ENCODE measurements around the gene PDZD2. TPM values are rescaled to one million over a fixed set of nuclear protein-coding genes. Genes with fewer than 3 reads are reported as not detected.
A peak's percentile ranks its signal among the peaks of the same experiment; 100 is the strongest.

The PDZD2 gene
- total RNA-seq, 4 donors from 2014 or later, result 10.2 to 15.0 (median 12.2) TPM

DNA sequence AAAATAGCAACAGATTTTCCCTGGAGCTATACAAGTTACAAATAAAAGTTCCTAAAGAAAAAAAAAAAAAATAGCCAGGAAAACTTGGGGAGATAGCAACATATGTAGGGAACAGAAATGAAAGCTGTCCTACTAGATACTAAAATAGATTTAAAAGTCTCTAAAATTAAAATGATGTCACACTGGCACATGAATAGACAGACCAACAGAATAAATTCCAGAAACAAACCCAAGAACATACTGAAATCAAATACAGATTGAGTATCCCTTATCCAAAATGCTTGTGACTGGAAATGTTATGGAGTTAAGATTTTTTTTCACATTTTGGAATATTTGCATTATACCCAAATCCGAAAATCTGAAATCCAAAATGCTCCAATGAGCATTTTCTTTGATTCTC is 511.4 kb downstream of the PDZD2 start:
- H3K4me3 ChIP-seq, result no peak overlapping the region
- H3K9me3 ChIP-seq, result no peaks in the 10 kb centered on the region
- H3K36me3 ChIP-seq, result no peaks in the 10 kb centered on the region
- DNase-seq (ENCODE audit: extremely low spot score), result no peak
- H3K4me1 ChIP-seq, result peaks cover 66 to 99% (median 93%) of the 10 kb centered on the region in 4 donors
- intact Hi-C loops (cut with DNase I), result no loop called here
- WGBS, result 79% methylated on average over 1 of the region's 1 CpG
- TF ChIP-seq POLR2AphosphoS5 (IDR thresholded peaks at IDR 0.05) (no peak), CTCF (IDR thresholded peaks at IDR 0.05) (no peak), POLR2A (IDR thresholded peaks at IDR 0.05; ENCODE audit: low read depth) (no peak), EP300 (IDR thresholded peaks at IDR 0.05) (no peak)
- no peaks in the 10 kb centered on the region for H3K27me3 ChIP-seq
- H3K27ac ChIP-seq (replicated peaks in 1 of 4), result no peak overlapping the region

DNA sequence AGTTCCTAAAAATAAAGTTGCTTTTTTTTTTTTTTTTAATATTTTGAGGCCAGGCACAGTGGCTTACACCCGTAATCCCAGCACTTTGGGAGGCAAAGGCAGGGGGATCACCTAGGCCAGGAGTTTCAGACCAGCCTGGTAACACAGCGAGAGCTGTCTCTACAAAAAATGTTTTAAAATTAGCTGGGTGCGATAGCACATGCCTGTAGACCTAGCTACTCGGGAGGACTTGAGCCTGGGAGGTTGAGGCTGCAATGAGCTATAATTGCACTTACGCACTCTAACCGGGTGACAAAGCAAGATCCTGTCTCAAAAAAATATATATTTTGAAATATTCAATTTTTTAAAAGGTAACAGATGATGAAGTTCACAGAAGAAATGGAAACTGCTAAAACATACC is 512.3 kb downstream of the PDZD2 start:
- Histone ChIP-seq H3K27ac (replicated peaks in 1 of 4) (no peak overlapping the region), H3K27me3 (no peaks in the 10 kb centered on the region), H3K4me3 (no peak overlapping the region), H3K4me1 (peaks cover 57 to 96% (median 88%) of the 10 kb centered on the region in 4 donors), H3K9me3 (no peaks in the 10 kb centered on the region), H3K36me3 (no peaks in the 10 kb centered on the region)
- no peak for DNase-seq (ENCODE audit: extremely low spot score)
- intact Hi-C loops (cut with DNase I), result no loop called here
- WGBS, result 87% methylated on average over 6 of the region's 6 CpGs
- no peak for TF ChIP-seq CTCF (IDR thresholded peaks at IDR 0.05)
- no peak for TF ChIP-seq POLR2AphosphoS5 (IDR thresholded peaks at IDR 0.05)
- no peak for TF ChIP-seq EP300 (IDR thresholded peaks at IDR 0.05)
- no peak for TF ChIP-seq POLR2A (IDR thresholded peaks at IDR 0.05; ENCODE audit: low read depth)

- H3K9me3 ChIP-seq, result no peaks in the 10 kb centered on the region
- DNase-seq (ENCODE audit: extremely low spot score), result no peak
- peak overlapping the region in 1 of 4 donors; percentile 6 for H3K4me3 ChIP-seq
- no peaks in the 10 kb centered on the region for H3K27me3 ChIP-seq
- no peak for TF ChIP-seq POLR2A (IDR thresholded peaks at IDR 0.05; ENCODE audit: low read depth)
- TF ChIP-seq POLR2AphosphoS5 (IDR thresholded peaks at IDR 0.05), result no peak
- TF ChIP-seq EP300 (IDR thresholded peaks at IDR 0.05), result no peak
- TF ChIP-seq CTCF (IDR thresholded peaks at IDR 0.05), result no peak
- 48% methylated on average over 3 of the region's 3 CpGs for WGBS
- intact Hi-C loops (cut with DNase I), result no loop called here
- no peaks in the 10 kb centered on the region for H3K36me3 ChIP-seq
- H3K4me1 ChIP-seq, result peaks cover 55 to 96% (median 87%) of the 10 kb centered on the region in 4 donors
- H3K27ac ChIP-seq (replicated peaks in 1 of 4), result peak overlapping the region in 1 of 4 donors; percentile 23
These were observed 514.8 kb downstream of the PDZD2 start for GRCh38 chr5:32153723-32154122.

DNA sequence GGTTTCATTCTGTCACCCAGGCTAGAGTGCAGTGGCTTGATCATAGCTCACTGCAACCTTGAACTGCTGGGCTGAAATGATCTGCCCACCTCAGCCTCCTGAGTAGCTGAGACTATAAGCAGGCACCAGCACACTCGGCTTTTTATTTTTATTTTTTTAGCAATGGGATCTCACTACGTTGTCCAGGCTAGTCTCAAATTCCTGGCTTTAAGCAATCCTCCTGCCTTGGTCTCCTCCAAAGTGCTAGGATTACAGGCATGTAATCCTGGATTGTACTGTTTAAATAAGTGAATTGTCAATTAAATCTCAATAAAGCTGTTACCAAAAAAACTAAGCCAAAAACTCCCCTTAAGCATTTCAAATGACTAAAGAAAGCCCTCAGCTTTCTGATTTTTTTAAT is 516.3 kb downstream of the PDZD2 start:
- 97% methylated on average over 2 of the region's 2 CpGs for WGBS
- no peaks in the 10 kb centered on the region for H3K27me3 ChIP-seq
- H3K4me1 ChIP-seq, result peaks cover 63 to 97% (median 87%) of the 10 kb centered on the region in 4 donors

More for the DNA sequence above, 516.3 kb downstream of the PDZD2 start:
- no peak overlapping the region for H3K27ac ChIP-seq (replicated peaks in 1 of 4)
- TF ChIP-seq CTCF (IDR thresholded peaks at IDR 0.05) (no peak), POLR2A (IDR thresholded peaks at IDR 0.05; ENCODE audit: low read depth) (no peak), EP300 (IDR thresholded peaks at IDR 0.05) (no peak), POLR2AphosphoS5 (IDR thresholded peaks at IDR 0.05) (no peak)
- H3K9me3 ChIP-seq, result no peaks in the 10 kb centered on the region
- H3K36me3 ChIP-seq, result no peaks in the 10 kb centered on the region
- no peak overlapping the region for H3K4me3 ChIP-seq
- DNase-seq (ENCODE audit: extremely low spot score), result no peak
- intact Hi-C loops (cut with DNase I), result no loop called here

All from esophagus muscularis mucosa (tissue), 4 donors.